Adrenal gland (tissue), 12 donors: ENCODE measurements around the gene GRIFIN. TPM values are rescaled to one million over a fixed set of nuclear protein-coding genes. Genes with fewer than 3 reads are reported as not detected.
"Not testable (repeated sequence)": the region's sequence is repeated elsewhere in the genome, so short reads cannot be mapped to it uniquely, and the experiment has no call there.

Experiments used
- DNase-seq, 7 donors: peaks; one replicate each; pipeline ENCODE4 v3.0.0-alpha.2; 2019 to 2020
- H3K27ac ChIP-seq, 5 donors: fragments of 200-600 bp; sonication (generic) in 4 of 5; 1 replicate in 3 of 5; 2 replicates in 2 of 5; pipeline versions ENCODE4 v1.5.1 to v1.8.0; 2016 to 2020; ENCODE audit warnings: mild to moderate bottlenecking in 1 of 5
- H3K27me3 ChIP-seq: fragments of 200-600 bp; 2 replicates; pipeline ENCODE4 v1.8.0; 2021
- H3K36me3 ChIP-seq, 2 donors: fragments of 200-600 bp; replicated peaks in 1 of 2; 1 replicate in 1 of 2; 2 replicates in 1 of 2; pipeline versions ENCODE4 v1.5.1 to v1.8.0; 2018 to 2022
- H3K4me1 ChIP-seq, 2 donors: fragments of 200-600 bp; replicated peaks in 1 of 2; 1 replicate in 1 of 2; 2 replicates in 1 of 2; pipeline versions ENCODE4 v1.5.1 to v1.8.0; 2018 to 2021
- H3K4me3 ChIP-seq, 4 donors: fragments of 200-600 bp; sonication (generic) in 3 of 4; one replicate each; pipeline ENCODE4 v1.5.1; 2016 to 2018
- H3K9me3 ChIP-seq, 3 donors: fragments of 200-600 bp; sonication (generic) in 1 of 3; replicated peaks in 1 of 3; 1 replicate in 2 of 3; 2 replicates in 1 of 3; pipeline versions ENCODE4 v1.5.1 to v1.8.0; 2016 to 2021
- POLR2A ChIP-seq, 2 donors: fragments of 450-650 bp; IDR thresholded peaks; one replicate each; pipeline ENCODE4 v1.6.1; 2017; ENCODE audit warnings: antibody characterized with exemption in 2 of 2, mild to moderate bottlenecking in 2 of 2, moderate library complexity in 1 of 2
- WGBS, 4 donors: extraction: QIAGEN DNeasy Blood & Tissue Kit in 2 of 4; methylation state at CpG; one replicate each; pipeline versions ENCODE4 v1.1.5 to v1.1.7; 2013 to 2017; 5-methylcytosine and 5-hydroxymethylcytosine counted together
- intact Hi-C, 2 donors: fragments of 100-400 bp; cut with DNase I; formaldehyde crosslinking; loops; one replicate each; pipeline versions ENCODE4 v1.14.1 to v1.15.0; 2022 to 2023
- polyA plus RNA-seq, 3 donors: library from polyadenylated mRNA; stranded (reverse); fragments of 200-250 nt in 2 of 3; fragments of 350-450 nt in 1 of 3; fragmentation: Illumina TruSeq in 1 of 3; extraction: RNeasy Lipid Tissue Mini Kit (QIAGEN cat#74804) in 1 of 3; gene quantifications; one replicate each; pipeline ENCODE4 v1.2.3, GENCODE V29; 2013 to 2014
- total RNA-seq, 9 donors: library from RNA; depleted of rRNA in 4 of 9; stranded (reverse); fragments of >200 nt in 4 of 9; fragments of 120-200 nt in 1 of 9; fragmentation: NEBNext Ultra II Directional in 1 of 9; extraction: Animal tissue kit (Norgen Biotek cat#: 25700) in 1 of 9; gene quantifications; one replicate each; pipeline versions ENCODE4 v1.1.0 to v1.2.4, GENCODE V29; 2013 to 2023
- TF ChIP-seq, protein P1 (sequence below), 6 experiments: fragments of 450-650 bp in 4 of 6; fragments of 200-600 bp in 2 of 6; sonication (generic) in 1 of 6; IDR thresholded peaks; 1 replicate in 5 of 6; 2 replicates in 1 of 6; pipeline versions ENCODE4 v1.5.1 to v1.8.0; 2016 to 2021; ENCODE audit warnings: antibody characterized with exemption in 6 of 6, mild to moderate bottlenecking in 2 of 6, moderate library complexity in 1 of 6
- donor health status: healthy with polysubstance abuse.
- donor health status: Bipolar disorder and iron deficiency.
- donor health status: DM: yes; HTN: yes; CAD: no.
- donor health status: DM: no; HTN: no; CAD: no.
- donor health status: DM: no; HTN: no; CAD: no.
- donor health status: DM: yes; HTN: yes; CAD: no.

The GRIFIN gene
- total and polyA plus RNA-seq, 12 donors: not detected

DNA sequence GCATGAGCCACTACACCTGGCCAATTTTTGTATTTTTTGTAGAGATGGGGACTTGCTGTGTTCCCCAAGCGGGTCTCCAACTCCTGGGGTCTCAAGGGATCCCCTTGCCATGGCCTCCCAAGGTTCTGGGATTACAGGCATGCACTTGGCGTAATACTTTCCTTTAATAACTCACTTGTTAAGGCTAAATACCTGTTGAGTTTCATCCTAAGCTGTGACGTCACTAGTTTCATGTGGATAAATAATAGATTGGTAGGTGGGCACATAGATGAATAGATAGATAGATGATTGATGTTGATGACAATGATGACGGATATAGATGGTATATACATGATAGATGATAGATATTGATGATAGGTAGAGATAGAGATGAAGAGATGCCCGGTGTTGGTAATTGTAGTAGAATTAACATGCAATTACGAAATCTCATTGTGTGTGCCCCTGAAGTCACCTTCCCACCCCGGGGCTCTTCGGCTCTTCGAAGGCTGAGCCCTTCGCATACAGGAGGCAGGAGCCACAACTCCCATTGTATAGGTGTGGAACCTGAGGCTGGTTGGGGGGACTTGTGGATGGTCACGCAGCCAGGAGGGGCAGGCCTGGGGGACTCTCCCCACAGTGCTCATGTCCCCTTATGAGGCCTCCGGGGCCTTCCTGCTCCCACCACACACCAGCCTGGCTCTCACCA, 2.6 kb downstream of the GRIFIN start:
- WGBS, 4 donors: 76 to 84% (median 80%) methylated on average over 9 to 12 of the region's 12 CpGs
- no peak for DNase-seq
- H3K4me3 ChIP-seq: no peak overlapping the region
- peaks cover 0 to 13% of the 10 kb centered on the region in 2 donors for H3K4me1 ChIP-seq
- H3K36me3 ChIP-seq: no peaks in the 10 kb centered on the region
- peaks cover 10% of the 10 kb centered on the region for H3K27me3 ChIP-seq
- no peak overlapping the region for H3K27ac ChIP-seq
- intact Hi-C loops: loop anchor here (2.0 to 10.0 kb wide), 3 partner anchors 85 to 211 kb away; partner anchors contain the start of genes AMZ1 (in 1 of the 2) and IQCE (in 1 of the 2)
- no peaks in the 10 kb centered on the region for H3K9me3 ChIP-seq
- TF ChIP-seq, protein P1, sequence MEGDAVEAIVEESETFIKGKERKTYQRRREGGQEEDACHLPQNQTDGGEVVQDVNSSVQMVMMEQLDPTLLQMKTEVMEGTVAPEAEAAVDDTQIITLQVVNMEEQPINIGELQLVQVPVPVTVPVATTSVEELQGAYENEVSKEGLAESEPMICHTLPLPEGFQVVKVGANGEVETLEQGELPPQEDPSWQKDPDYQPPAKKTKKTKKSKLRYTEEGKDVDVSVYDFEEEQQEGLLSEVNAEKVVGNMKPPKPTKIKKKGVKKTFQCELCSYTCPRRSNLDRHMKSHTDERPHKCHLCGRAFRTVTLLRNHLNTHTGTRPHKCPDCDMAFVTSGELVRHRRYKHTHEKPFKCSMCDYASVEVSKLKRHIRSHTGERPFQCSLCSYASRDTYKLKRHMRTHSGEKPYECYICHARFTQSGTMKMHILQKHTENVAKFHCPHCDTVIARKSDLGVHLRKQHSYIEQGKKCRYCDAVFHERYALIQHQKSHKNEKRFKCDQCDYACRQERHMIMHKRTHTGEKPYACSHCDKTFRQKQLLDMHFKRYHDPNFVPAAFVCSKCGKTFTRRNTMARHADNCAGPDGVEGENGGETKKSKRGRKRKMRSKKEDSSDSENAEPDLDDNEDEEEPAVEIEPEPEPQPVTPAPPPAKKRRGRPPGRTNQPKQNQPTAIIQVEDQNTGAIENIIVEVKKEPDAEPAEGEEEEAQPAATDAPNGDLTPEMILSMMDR (IDR thresholded peaks at IDR 0.05): no peak
- no peak for TF ChIP-seq POLR2A (IDR thresholded peaks at IDR 0.05)

DNA sequence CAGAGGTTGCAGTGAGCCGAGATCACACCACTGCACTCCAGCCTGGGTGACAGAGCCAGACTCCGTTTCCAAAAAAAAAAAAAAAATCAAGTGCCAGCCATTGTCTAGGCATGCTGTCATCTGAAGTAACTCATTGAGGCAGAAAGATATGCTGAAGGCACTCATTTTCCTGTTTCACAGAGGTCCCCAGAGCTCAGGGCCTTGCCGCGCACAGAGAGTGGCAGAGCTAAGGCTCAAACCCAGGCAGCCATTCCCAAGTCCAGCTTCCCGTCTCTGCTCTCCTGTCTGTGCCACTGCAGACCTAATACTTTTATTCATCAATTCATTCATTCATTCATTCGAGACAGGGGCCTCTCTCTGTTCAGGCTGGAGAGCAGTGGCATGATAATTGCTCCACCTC, 3.5 kb downstream of the GRIFIN start:
- WGBS, 4 donors: 84 to 94% (median 87%) methylated on average over 5 to 6 of the region's 6 CpGs
- intact Hi-C loops: loop anchor here (10.0 kb wide), 2 partner anchors 192 to 212 kb away; partner anchors contain the start of gene AMZ1 (in 1 of the 2)

DNA sequence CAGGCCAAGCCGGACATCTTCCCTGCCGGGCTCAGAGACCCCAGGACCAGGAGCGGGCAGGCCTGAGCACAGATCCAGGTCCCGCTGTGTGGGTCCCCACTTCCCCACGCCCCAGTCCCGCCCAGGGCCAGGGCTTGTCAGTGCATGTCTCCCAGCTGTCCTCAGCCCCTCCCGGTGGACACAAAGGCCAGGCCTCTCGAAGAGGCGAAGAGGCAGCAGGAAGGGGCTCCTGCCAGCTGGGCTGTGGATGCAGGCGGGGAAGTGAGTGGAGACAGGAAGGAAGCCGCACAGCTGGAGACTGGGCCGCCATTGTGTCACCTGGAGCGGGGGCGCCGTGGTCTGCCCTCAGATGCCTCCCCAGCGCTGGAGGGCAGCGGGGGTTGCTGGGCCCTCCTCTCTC, 4.8 kb downstream of the GRIFIN start:
- H3K4me3 ChIP-seq: no peak overlapping the region
- no peaks in the 10 kb centered on the region for H3K9me3 ChIP-seq
- intact Hi-C loops: loop anchor here (10.0 kb wide), 2 partner anchors 193 to 213 kb away; partner anchors contain the start of gene AMZ1 (in 1 of the 2)
- H3K27ac ChIP-seq: peak overlapping the region in 1 of 5 donors; percentile 49
- no peak for TF ChIP-seq POLR2A (IDR thresholded peaks at IDR 0.05)
- DNase-seq: peak in 4 of 7 donors; percentile 35 to 67 (median 51)
- 0 to 35% (median 27%) methylated on average over 2 to 17 of the region's 17 CpGs for WGBS, 4 donors
- peaks cover 4% of the 10 kb centered on the region for H3K27me3 ChIP-seq
- no peaks in the 10 kb centered on the region for H3K4me1 ChIP-seq
- no peaks in the 10 kb centered on the region for H3K36me3 ChIP-seq

More for the DNA sequence above, 3.5 kb downstream of the GRIFIN start:
- H3K9me3 ChIP-seq: no peaks in the 10 kb centered on the region
- no peak overlapping the region for H3K4me3 ChIP-seq
- peaks cover 10% of the 10 kb centered on the region for H3K27me3 ChIP-seq
- H3K4me1 ChIP-seq: peaks cover 0 to 4% of the 10 kb centered on the region in 2 donors
- H3K36me3 ChIP-seq: no peaks in the 10 kb centered on the region
- H3K27ac ChIP-seq: no peak overlapping the region
- DNase-seq: no peak
- no peak for TF ChIP-seq POLR2A (IDR thresholded peaks at IDR 0.05)

DNA sequence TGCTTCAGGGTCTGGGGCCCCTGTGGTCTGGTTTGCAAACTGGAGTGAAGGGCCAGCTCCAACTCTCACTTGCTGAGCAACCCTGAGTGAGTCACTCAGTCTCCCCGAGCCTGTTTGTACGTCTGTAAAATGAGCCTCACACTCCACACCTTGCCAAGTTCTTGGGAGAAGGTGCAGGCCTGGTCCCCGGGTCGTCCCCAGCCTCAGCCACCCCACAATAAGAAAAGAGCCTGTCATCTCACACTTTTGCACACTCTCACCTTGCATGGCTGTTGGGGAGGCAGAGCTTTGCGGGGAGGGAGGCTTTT, 5.2 kb downstream of the GRIFIN start:
- intact Hi-C loops: loop anchor here (10.0 kb wide), 2 partner anchors 194 to 214 kb away; partner anchors contain the start of gene AMZ1 (in 1 of the 2)
- no peak for DNase-seq
- TF ChIP-seq, protein P1 (IDR thresholded peaks at IDR 0.05): no peak
- TF ChIP-seq POLR2A (IDR thresholded peaks at IDR 0.05): no peak
- Histone ChIP-seq H3K9me3 (no peaks in the 10 kb centered on the region), H3K4me1 (no peaks in the 10 kb centered on the region), H3K27me3 (peaks cover 4% of the 10 kb centered on the region), H3K36me3 (no peaks in the 10 kb centered on the region), H3K4me3 (no peak overlapping the region), H3K27ac (no peak overlapping the region)
- WGBS, 4 donors: 12 to 56% (median 42%) methylated on average over 3 to 5 of the region's 5 CpGs

DNA sequence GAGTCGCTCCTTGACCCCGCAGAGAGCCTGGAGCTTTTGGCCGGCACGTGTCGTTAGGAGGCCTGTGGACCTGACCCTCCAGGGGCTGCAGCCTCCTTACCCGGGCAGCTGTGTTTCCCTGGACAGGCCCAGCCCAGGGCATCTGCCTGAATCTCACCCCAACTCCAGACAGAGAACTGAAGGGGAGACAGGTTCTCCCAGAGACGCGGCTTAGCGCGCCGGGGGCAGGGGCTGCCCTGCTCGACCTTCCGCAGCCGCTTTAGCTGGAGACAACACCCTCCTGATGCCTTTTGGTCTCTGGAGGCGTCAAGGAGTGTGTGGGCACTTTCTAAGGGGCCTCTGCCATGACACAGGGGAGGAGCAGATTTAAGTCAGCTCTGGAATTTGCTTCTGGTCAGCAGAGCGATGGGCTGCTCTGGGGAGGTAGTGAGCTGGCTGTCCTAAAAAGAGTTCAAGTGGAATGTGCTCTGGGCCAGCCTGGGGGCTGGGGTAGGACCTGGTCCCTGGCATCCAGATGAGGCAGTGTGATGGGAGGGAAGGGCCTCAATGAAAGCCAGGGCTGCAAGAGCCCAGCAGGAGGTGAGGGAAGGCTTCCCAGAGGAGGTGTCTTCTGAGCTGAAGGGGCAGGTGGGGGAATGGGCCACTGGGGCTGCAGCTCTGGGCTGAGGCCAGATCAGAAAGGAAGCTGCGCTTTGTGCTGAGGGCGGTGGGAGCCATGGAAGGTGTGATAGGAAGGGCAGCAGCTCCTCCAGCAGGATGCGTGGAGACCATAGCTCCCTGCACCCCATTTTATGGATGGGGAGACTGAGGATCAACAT, 5.8 kb downstream of the GRIFIN start:
- Histone ChIP-seq H3K9me3 (no peaks in the 10 kb centered on the region), H3K27me3 (peaks cover 3% of the 10 kb centered on the region), H3K4me1 (no peaks in the 10 kb centered on the region), H3K27ac (no peak overlapping the region), H3K4me3 (no peak overlapping the region), H3K36me3 (no peaks in the 10 kb centered on the region)
- TF ChIP-seq POLR2A (IDR thresholded peaks at IDR 0.05): no peak
- TF ChIP-seq, protein P1 (IDR thresholded peaks at IDR 0.05): no peak
- WGBS, 4 donors: 67 to 77% (median 71%) methylated on average over 12 to 19 of the region's 19 CpGs
- intact Hi-C loops: loop anchor here (10.0 kb wide), 2 partner anchors 194 to 214 kb away; partner anchors contain the start of gene AMZ1 (in 1 of the 2)
- DNase-seq: no peak

DNA sequence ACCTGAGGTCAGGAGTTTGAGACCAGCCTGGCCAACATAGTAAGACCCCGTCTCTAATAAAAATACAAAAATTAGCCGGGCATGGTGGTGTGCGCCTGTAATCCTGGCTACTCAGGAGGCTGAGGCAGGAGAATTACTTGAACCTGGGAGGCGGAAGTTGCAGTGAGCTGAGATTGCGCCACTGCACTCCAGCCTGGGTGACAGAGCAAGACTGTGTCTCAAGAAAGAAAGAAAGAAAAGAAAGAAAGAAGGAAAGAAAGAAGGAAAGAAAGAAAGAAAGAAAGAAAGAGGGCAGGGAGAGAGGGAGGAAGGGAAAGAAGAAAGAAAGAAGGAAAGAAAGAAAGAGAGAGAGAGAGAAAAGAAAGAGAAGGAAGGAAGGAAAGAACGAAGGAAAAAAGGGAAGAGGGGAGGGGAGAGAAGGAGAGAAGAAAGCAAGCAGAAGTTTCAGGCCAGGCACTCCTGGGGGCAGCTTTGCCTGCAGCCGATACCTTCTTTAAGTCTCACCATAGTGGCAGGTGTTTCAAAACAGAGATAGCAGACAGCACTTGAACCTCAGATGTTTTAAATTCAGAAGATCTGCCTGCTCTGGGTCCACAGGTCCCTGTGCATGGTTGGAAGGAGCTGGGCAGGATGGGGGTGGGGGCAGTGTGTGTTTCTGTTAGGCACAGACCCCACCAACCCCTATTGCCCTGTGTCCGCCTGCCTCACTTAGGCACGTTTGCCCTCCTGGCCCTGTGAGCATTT, 6.6 kb downstream of the GRIFIN start:
- not testable (repeated sequence) for H3K27ac ChIP-seq, H3K27me3 ChIP-seq, H3K4me1 ChIP-seq, DNase-seq, H3K4me3 ChIP-seq, H3K36me3 ChIP-seq, H3K9me3 ChIP-seq
- 65 to 79% (median 71%) methylated on average over 7 to 9 of the region's 9 CpGs for WGBS, 4 donors
- intact Hi-C loops: loop anchor here (10.0 kb wide), 2 partner anchors 195 to 215 kb away; partner anchors contain the start of gene AMZ1 (in 1 of the 2)
